H9 (cell line): ENCODE data around the gene CREB5. TPM values are rescaled to one million over a fixed set of nuclear protein-coding genes. Genes with fewer than 3 reads are reported as not detected.

ENCODE experiments used
- DNase-seq: peaks from one replicate; pipeline ENCODE4 v3.0.0-alpha.2; 2017
- H2AFZ ChIP-seq: one replicate; pipeline ENCODE4 v1.6.1; 2013; ENCODE audit warnings: mild to moderate bottlenecking, low read length, control low read depth, moderate library complexity
- H2AK5ac ChIP-seq: 2 replicates; pipeline ENCODE4 v1.6.1; 2013; ENCODE audit warnings: low read length, control low read depth, mixed read lengths; ENCODE audit not compliant: insufficient read length
- H2BK120ac ChIP-seq: one replicate; pipeline ENCODE4 v1.6.1; 2013; ENCODE audit warnings: low read depth, mild to moderate bottlenecking, low read length, control low read depth, inconsistent platforms; ENCODE audit not compliant: poor library complexity, severe bottlenecking
- H2BK12ac ChIP-seq: 2 replicates; pipeline ENCODE4 v1.6.1; 2013; ENCODE audit warnings: low read length, control low read depth, mixed read lengths, low read depth; ENCODE audit not compliant: insufficient read length
- H2BK15ac ChIP-seq: 2 replicates; pipeline ENCODE4 v1.6.1; 2013; ENCODE audit warnings: low read depth, low read length, control low read depth
- H2BK20ac ChIP-seq: one replicate; pipeline ENCODE4 v1.6.1; 2013; ENCODE audit warnings: low read depth, mild to moderate bottlenecking, low read length, control low read depth, inconsistent platforms; ENCODE audit not compliant: poor library complexity, severe bottlenecking
- H2BK5ac ChIP-seq: 2 replicates; pipeline ENCODE4 v1.6.1; 2013; ENCODE audit warnings: low read length, control low read depth, mixed read lengths; ENCODE audit not compliant: insufficient read length
- H3K14ac ChIP-seq: 2 replicates; pipeline ENCODE4 v1.6.1; 2013; ENCODE audit warnings: low read length, control low read depth; ENCODE audit not compliant: insufficient read depth
- H3K18ac ChIP-seq: 2 replicates; pipeline ENCODE4 v1.6.1; 2013; ENCODE audit warnings: low read depth, mild to moderate bottlenecking, mixed read lengths, low read length, control low read depth; ENCODE audit not compliant: insufficient read length
- H3K23ac ChIP-seq: 2 replicates; pipeline ENCODE4 v1.6.1; 2013; ENCODE audit warnings: low read length, control low read depth, mixed read lengths, low read depth; ENCODE audit not compliant: insufficient read length
- H3K23me2 ChIP-seq: 2 replicates; pipeline ENCODE4 v1.6.1; 2013; ENCODE audit warnings: low read depth, mild to moderate bottlenecking, mixed read lengths, low read length, control low read depth; ENCODE audit not compliant: insufficient read length, poor library complexity, severe bottlenecking
- H3K27ac ChIP-seq: 2 replicates; pipeline ENCODE4 v1.5.1; 2013; ENCODE audit warnings: low read length, control low read depth, mixed read lengths, low read depth; ENCODE audit not compliant: insufficient read length
- H3K27me3 ChIP-seq: 2 replicates; pipeline ENCODE4 v1.6.1; 2013; ENCODE audit warnings: low read length, control low read depth, inconsistent platforms; ENCODE audit not compliant: insufficient read depth
- H3K4ac ChIP-seq: 2 replicates; pipeline ENCODE4 v1.6.1; 2013; ENCODE audit warnings: low read depth, mild to moderate bottlenecking, control low read depth, inconsistent platforms, low read length, moderate library complexity
- H3K4me1 ChIP-seq: 2 replicates; pipeline ENCODE4 v1.6.1; 2013; ENCODE audit warnings: low read length, control low read depth, inconsistent platforms; ENCODE audit not compliant: insufficient read depth
- H3K4me2 ChIP-seq: 2 replicates; pipeline ENCODE4 v1.6.1; 2013; ENCODE audit warnings: low read length, control low read depth, mixed read lengths; ENCODE audit not compliant: insufficient read length, insufficient read depth
- H3K56ac ChIP-seq: 2 replicates; pipeline ENCODE4 v1.6.1; 2013; ENCODE audit warnings: low read depth, mild to moderate bottlenecking, mixed read lengths, low read length, control low read depth; ENCODE audit not compliant: insufficient read length
- H3K79me1 ChIP-seq: 2 replicates; pipeline ENCODE4 v1.6.1; 2013; ENCODE audit warnings: low read depth, mild to moderate bottlenecking, moderate library complexity, low read length, control low read depth, inconsistent platforms; ENCODE audit not compliant: insufficient read depth, poor library complexity, severe bottlenecking
- H3K79me2 ChIP-seq: 2 replicates; pipeline ENCODE4 v1.6.1; 2013; ENCODE audit warnings: low read length, control low read depth, inconsistent platforms; ENCODE audit not compliant: insufficient read depth
- H3K9ac ChIP-seq: 2 replicates; pipeline ENCODE4 v1.6.1; 2013; ENCODE audit warnings: low read length, control low read depth, mixed read lengths; ENCODE audit not compliant: insufficient read length; ENCODE audit errors: extremely low read depth
- H3K9me3 ChIP-seq: one replicate; pipeline ENCODE4 v1.6.1; 2013; ENCODE audit warnings: low read depth, low read length, inconsistent platforms; ENCODE audit not compliant: control insufficient read depth
- H3T11ph ChIP-seq: one replicate; pipeline ENCODE4 v1.6.1; 2013; ENCODE audit warnings: mild to moderate bottlenecking, low read length, control low read depth, inconsistent platforms
- H4K20me1 ChIP-seq: one replicate; pipeline ENCODE4 v1.6.1; 2013; ENCODE audit not compliant: control insufficient read depth, insufficient read length, insufficient read depth
- H4K5ac ChIP-seq: 2 replicates; pipeline ENCODE4 v1.6.1; 2013; ENCODE audit warnings: low read depth, mild to moderate bottlenecking, mixed read lengths, low read length, control low read depth; ENCODE audit not compliant: insufficient read length
- H4K8ac ChIP-seq: replicated peaks from 2 replicates; pipeline ENCODE4 v1.6.1; 2013; ENCODE audit warnings: low read length, control low read depth, mixed read lengths, low read depth; ENCODE audit not compliant: insufficient read length
- H4K91ac ChIP-seq: 2 replicates; pipeline ENCODE4 v1.6.1; 2013; ENCODE audit warnings: low read depth, mild to moderate bottlenecking, moderate library complexity, mixed read lengths, low read length, control low read depth; ENCODE audit not compliant: insufficient read length
- H3K27ac Mint-ChIP-seq, 3 experiments: 2 replicates in 2 of 3; 3 replicates in 1 of 3; pipeline ENCODE4 v1.8.0; 2020 to 2021; ENCODE audit warnings: mixed read lengths in 3 of 3, mild to moderate bottlenecking in 1 of 3, moderate library complexity in 1 of 3
- H3K27me3 Mint-ChIP-seq: 2 replicates; pipeline ENCODE4 v1.8.0; 2021; ENCODE audit warnings: low read depth, mild to moderate bottlenecking, moderate library complexity, mixed read lengths
- H3K36me3 Mint-ChIP-seq, 3 experiments: 2 replicates in 2 of 3; 3 replicates in 1 of 3; pipeline ENCODE4 v1.8.0; 2020 to 2021; ENCODE audit warnings: low read depth in 3 of 3, mixed read lengths in 3 of 3; ENCODE audit not compliant: insufficient read depth in 1 of 3
- H3K4me1 Mint-ChIP-seq, 2 experiments: 2 replicates each; pipeline ENCODE4 v1.8.0; 2020; ENCODE audit warnings: mixed read lengths in 2 of 2
- H3K4me3 Mint-ChIP-seq, 2 experiments: 2 replicates in 1 of 2; 3 replicates in 1 of 2; pipeline ENCODE4 v1.8.0; 2020 to 2021; ENCODE audit warnings: mild to moderate bottlenecking in 2 of 2, mixed read lengths in 2 of 2, moderate library complexity in 1 of 2
- H3K9me3 Mint-ChIP-seq, 2 experiments: 2 replicates in 1 of 2; 3 replicates in 1 of 2; pipeline ENCODE4 v1.8.0; 2020; ENCODE audit warnings: mild to moderate bottlenecking in 2 of 2, mixed read lengths in 2 of 2, moderate library complexity in 1 of 2
- WGBS: extraction: QIAGEN DNeasy Blood & Tissue Kit; methylation state at CpG from one replicate; pipeline ENCODE4 v1.1.7; 2013; ENCODE audit warnings: missing lambda C conversion rate, low lambda C conversion rate, mixed read lengths; ENCODE audit not compliant: insufficient read length; ENCODE audit errors: extremely low coverage; 5-methylcytosine and 5-hydroxymethylcytosine counted together
- total RNA-seq: library from RNA; stranded (reverse); gene quantifications from 2 replicates; pipeline ENCODE4 v1.2.1, GENCODE V29; 2021
- TF ChIP-seq, protein P1 (sequence below): fragments of 200-600 bp; sonication (generic); conservative IDR thresholded peaks from 3 replicates; pipeline ENCODE4 v1.8.0; 2021; ENCODE audit warnings: antibody characterized with exemption, mild to moderate bottlenecking

CREB5 gene
- total RNA-seq, 1 experiment from 2014 or later: 4.0 TPM

GRCh38 chr7:28729281-28729680, 317.0 kb downstream of the CREB5 start:
- Histone ChIP-seq H3K18ac (no peak overlapping the region), H3K56ac (no peak overlapping the region), H2BK120ac (no peak overlapping the region), H4K91ac (no peak overlapping the region), H2BK5ac (no peak overlapping the region), H2AFZ (no peak overlapping the region), H3K23me2 (no peaks in the 10 kb centered on the region), H2BK12ac (no peak overlapping the region), H4K20me1 (no peaks in the 10 kb centered on the region), H3K4ac (no peak overlapping the region), H4K8ac (no peak overlapping the region), H3T11ph (no peak overlapping the region), H3K79me2 (no peaks in the 10 kb centered on the region), H3K9ac (no peak overlapping the region), H2AK5ac (no peak overlapping the region), H2BK15ac (no peak overlapping the region), H3K27me3 (no peaks in the 10 kb centered on the region), H4K5ac (no peak overlapping the region), H3K14ac (no peak overlapping the region), H3K4me2 (no peak overlapping the region), H3K9me3 (no peaks in the 10 kb centered on the region), H3K27ac (no peak overlapping the region), H3K79me1 (no peaks in the 10 kb centered on the region), H2BK20ac (no peak overlapping the region), H3K23ac (no peak overlapping the region), H3K4me1 (no peaks in the 10 kb centered on the region)
- Mint-ChIP-seq H3K4me3 (no peak overlapping the region), H3K27me3 (no peaks in the 10 kb centered on the region), H3K27ac (no peak overlapping the region; a peak in 1 of 7 replicates), H3K9me3 (no peaks in the 10 kb centered on the region), H3K36me3 (no peaks in the 10 kb centered on the region), H3K4me1 (peaks cover 24 to 30% of the 10 kb centered on the region in 2 experiments)
- no CpG with 5 or more reads among the region's 8 CpGs for WGBS
- no peak for DNase-seq
- TF ChIP-seq, protein P1, sequence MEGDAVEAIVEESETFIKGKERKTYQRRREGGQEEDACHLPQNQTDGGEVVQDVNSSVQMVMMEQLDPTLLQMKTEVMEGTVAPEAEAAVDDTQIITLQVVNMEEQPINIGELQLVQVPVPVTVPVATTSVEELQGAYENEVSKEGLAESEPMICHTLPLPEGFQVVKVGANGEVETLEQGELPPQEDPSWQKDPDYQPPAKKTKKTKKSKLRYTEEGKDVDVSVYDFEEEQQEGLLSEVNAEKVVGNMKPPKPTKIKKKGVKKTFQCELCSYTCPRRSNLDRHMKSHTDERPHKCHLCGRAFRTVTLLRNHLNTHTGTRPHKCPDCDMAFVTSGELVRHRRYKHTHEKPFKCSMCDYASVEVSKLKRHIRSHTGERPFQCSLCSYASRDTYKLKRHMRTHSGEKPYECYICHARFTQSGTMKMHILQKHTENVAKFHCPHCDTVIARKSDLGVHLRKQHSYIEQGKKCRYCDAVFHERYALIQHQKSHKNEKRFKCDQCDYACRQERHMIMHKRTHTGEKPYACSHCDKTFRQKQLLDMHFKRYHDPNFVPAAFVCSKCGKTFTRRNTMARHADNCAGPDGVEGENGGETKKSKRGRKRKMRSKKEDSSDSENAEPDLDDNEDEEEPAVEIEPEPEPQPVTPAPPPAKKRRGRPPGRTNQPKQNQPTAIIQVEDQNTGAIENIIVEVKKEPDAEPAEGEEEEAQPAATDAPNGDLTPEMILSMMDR: no peak
